ENCODE data around the gene ANKRD11.

- TF ChIP-seq EZH2phosphoT487 (IDR thresholded peaks at IDR 0.05; ENCODE audit: borderline replicate concordance, low read length) (no peak), CTCF (IDR thresholded peaks at IDR 0.05; ENCODE audit: low read depth, low read length, poor library complexity, severe bottlenecking) (no peak)
Observed at GRCh38 chr16:89318871-89319630, 171.3 kb downstream of the ANKRD11 start.

Data from DOHH2 (cell line).